Panc1 (cell line): ENCODE measurements around the gene AADACL2. TPM values are rescaled to one million over a fixed set of nuclear protein-coding genes. Genes with fewer than 3 reads are reported as not detected.

ENCODE experiments used
- ATAC-seq: fragments of 200-7000 bp; cut with Tn5 transposase; 2 replicates; pipeline ENCODE4 v1.9.1; 2020; ENCODE audit warnings: mild to moderate bottlenecking, moderate library complexity
- Bru-seq: library from RNA; stranded (reverse); fragments of 400-500 nt; gene quantifications from one replicate; lab custom pipeline; 2021; lab: Mats Ljungman, UMichigan
- BruChase-seq, 2 experiments: library from RNA; stranded (reverse); fragments of 400-500 nt; gene quantifications; one replicate each; lab custom pipeline; 2021; lab: Mats Ljungman, UMichigan
- BruUV-seq: library from RNA; stranded (reverse); fragments of 400-500 nt; replicated peaks from 2 replicates; lab custom pipeline; 2021; lab: Mats Ljungman, UMichigan
- CTCF ChIA-PET: fragments of 300-600 bp; sonication (Branson Sonifier 250); formaldehyde crosslinking; loops from one replicate; lab custom pipeline; 2022; ENCODE audit warnings: antibody characterized with exemption; lab: Charles Lee
- POLR2A ChIA-PET: fragments of 300-600 bp; sonication (Branson Sonifier 250); formaldehyde crosslinking; loops from one replicate; lab custom pipeline; 2022; ENCODE audit warnings: antibody characterized with exemption; lab: Charles Lee
- DNase-seq: peaks from one replicate; pipeline ENCODE4 v3.0.0-alpha.2; 2010; ENCODE audit warnings: low read depth, low spot score
- H3K27ac ChIP-seq: 2 replicates; pipeline ENCODE4 v1.5.1; 2011; ENCODE audit warnings: mild to moderate bottlenecking, low read length, inconsistent platforms
- H3K27me3 ChIP-seq: fragments of 200-500 bp; sonication (Bioruptor generic); 2 replicates; pipeline ENCODE4 v1.6.0; 2014; ENCODE audit warnings: low read length, inconsistent platforms; ENCODE audit not compliant: control insufficient read depth, insufficient read depth
- H3K36me3 ChIP-seq: fragments of 200-500 bp; sonication (Bioruptor generic); 2 replicates; pipeline ENCODE4 v1.5.1; 2014; ENCODE audit warnings: inconsistent platforms, mild to moderate bottlenecking, low read length, moderate library complexity; ENCODE audit not compliant: control insufficient read depth, insufficient read depth
- H3K4me1 ChIP-seq: 2 replicates; pipeline ENCODE4 v1.5.1; 2011; ENCODE audit warnings: inconsistent platforms, mild to moderate bottlenecking, low read length, moderate library complexity; ENCODE audit not compliant: control insufficient read depth, insufficient read depth
- H3K4me3 ChIP-seq, 2 experiments: 2 replicates each; pipeline ENCODE4 v1.5.1; 2011 to 2012; ENCODE audit warnings: low read depth in 2 of 2, low read length in 2 of 2, mild to moderate bottlenecking in 2 of 2, inconsistent platforms in 1 of 2, moderate library complexity in 1 of 2
- H3K9me3 ChIP-seq: fragments of 200-500 bp; sonication (Bioruptor generic); 2 replicates; pipeline ENCODE4 v1.5.1; 2014; ENCODE audit warnings: low read depth, mild to moderate bottlenecking, inconsistent platforms, low read length, moderate library complexity; ENCODE audit not compliant: control insufficient read depth, insufficient read depth
- CTCF ChIP-seq: fragments of 450-650 bp; IDR thresholded peaks from 2 replicates; pipeline ENCODE4 v1.5.1; 2017; ENCODE audit warnings: mild to moderate bottlenecking
- POLR2AphosphoS5 ChIP-seq: IDR thresholded peaks from 2 replicates; pipeline ENCODE4 v1.6.1; 2012; ENCODE audit warnings: mild to moderate bottlenecking, low read depth, low read length, moderate library complexity
- REST ChIP-seq, 2 experiments: IDR thresholded peaks; 2 replicates each; pipeline ENCODE4 v1.6.1; 2011 to 2012; ENCODE audit warnings: low read depth in 2 of 2, control low read depth in 1 of 2, low read length in 1 of 2, mild to moderate bottlenecking in 1 of 2, moderate library complexity in 1 of 2; ENCODE audit not compliant: insufficient read depth in 1 of 2
- SIN3A ChIP-seq: IDR thresholded peaks from 2 replicates; pipeline ENCODE4 v1.6.1; 2012; ENCODE audit warnings: low read depth, mild to moderate bottlenecking, low read length, moderate library complexity, borderline replicate concordance; ENCODE audit not compliant: insufficient read depth
- TCF7L2 ChIP-seq: IDR thresholded peaks from 2 replicates; pipeline ENCODE4 v1.6.1; 2011; ENCODE audit warnings: mild to moderate bottlenecking, low read depth, low read length, inconsistent platforms
- in situ Hi-C: cut with HindIII; loops from 2 replicates; pipeline ENCODE4 v1.10.0; 2016; ENCODE audit warnings: low sequenced_read_pairs, low pct_unique_long_range_greater_than_20kb
- intact Hi-C: fragments of 100-400 bp; cut with micrococcal nuclease; formaldehyde crosslinking; loops from one replicate; pipeline ENCODE4 v1.10.0; 2022; ENCODE audit not compliant: unreplicated experiment
- long read RNA-seq: library from polyadenylated mRNA; unstranded; transcript quantifications from one replicate; pipeline ENCODE4 v2.0.0, GENCODE V29; 2021; ENCODE audit not compliant: unreplicated experiment
- polyA plus RNA-seq: library from polyadenylated mRNA; unstranded; fragments of >200 nt; gene quantifications from one replicate; pipeline ENCODE4 v1.2.1, GENCODE V29; 2012; ENCODE audit warnings: missing spikeins; ENCODE audit not compliant: insufficient read length
- total RNA-seq: library from RNA; stranded (reverse); gene quantifications from one replicate; pipeline ENCODE4 v1.2.1, GENCODE V29; 2021; ENCODE audit not compliant: unreplicated experiment

AADACL2 gene
- total RNA-seq (not detected), Bru-seq, nascent RNA (not detected), BruChase-seq, experiment 1, labeled RNA remaining after a 2-hour chase (not detected), BruChase-seq, experiment 2, labeled RNA remaining after a 6-hour chase (not detected)
- not detected for polyA plus RNA-seq
- long read RNA-seq = 0 reads

GRCh38 chr3:151733613-151734012 lies at the start of gene AADACL2:
Gene AADACL2, plus strand, starts transcription at chr3:151733927. Its CDS starts 109 bp downstream, at chr3:151734036.
- Histone ChIP-seq H3K9me3 (no peaks in the 10 kb centered on the region), H3K4me1 (no peaks in the 10 kb centered on the region), H3K4me3 (no peak within 1 kb of the TSS), H3K27ac (no peak within 1 kb of the TSS), H3K36me3 (no peaks in the 10 kb centered on the region), H3K27me3 (no peaks in the 10 kb centered on the region)
- DNase-seq = no peak
- in situ Hi-C loops = no loop called here
- TF ChIP-seq POLR2AphosphoS5 = no peak
- no peak for TF ChIP-seq REST (IDR thresholded peaks at IDR 0.05; ENCODE audit: insufficient read depth in 1 of 2, low read depth in 2 of 2, low read length in 1 of 2)
- no peak for TF ChIP-seq CTCF
- no peak for TF ChIP-seq TCF7L2
- no peak for TF ChIP-seq SIN3A
- ChIA-PET CTCF (interaction anchor here (0.6 kb wide), 1 partner anchor 1039 kb away, joined by 6 read pairs; no protein-coding TSS in a partner anchor), POLR2A (no interaction called here)
- no TSS peak for BruUV-seq
- intact Hi-C loops = no loop called here
- ATAC-seq = no peak

- no TSS peak for BruUV-seq
- POLR2A ChIA-PET = no interaction called here
- no peaks in the 10 kb centered on the region for H3K36me3 ChIP-seq
- H3K27me3 ChIP-seq = no peaks in the 10 kb centered on the region
- ATAC-seq (no peak), DNase-seq (no peak)
- H3K27ac ChIP-seq = no peak overlapping the region
- intact Hi-C loops = no loop called here
- H3K9me3 ChIP-seq = peaks cover 2% of the 10 kb centered on the region; the same call in 1 of the 2 replicates
- CTCF ChIA-PET = no interaction called here
- H3K4me1 ChIP-seq = no peaks in the 10 kb centered on the region
- H3K4me3 ChIP-seq = no peak overlapping the region
- no peak for TF ChIP-seq SIN3A
- TF ChIP-seq POLR2AphosphoS5 = no peak
- TF ChIP-seq CTCF = no peak
- no peak for TF ChIP-seq TCF7L2
- no peak for TF ChIP-seq REST (IDR thresholded peaks at IDR 0.05; ENCODE audit: insufficient read depth in 1 of 2, low read depth in 2 of 2, low read length in 1 of 2)
- in situ Hi-C loops = no loop called here
Observed at GRCh38 chr3:151684094-151684493, 49.6 kb upstream of the AADACL2 start.
